Effector memory CD4-positive, alpha-beta T cell (primary cell): ENCODE data around the gene FCRL3.

Experiments used
- DNase-seq, 3 donors: peaks; one replicate each; pipeline ENCODE4 v3.0.0-alpha.2; 2020
- H3K27ac ChIP-seq: 2 replicates; pipeline ENCODE4 v1.7.0; 2013; ENCODE audit warnings: mild to moderate bottlenecking, low read length, moderate library complexity; ENCODE audit not compliant: insufficient read depth, poor library complexity, severe bottlenecking
- H3K27me3 ChIP-seq: replicated peaks from 2 replicates; pipeline ENCODE4 v1.7.0; 2013; ENCODE audit warnings: mild to moderate bottlenecking, low read length; ENCODE audit not compliant: insufficient read depth, control insufficient read depth, poor library complexity, severe bottlenecking
- H3K36me3 ChIP-seq: 2 replicates; pipeline ENCODE4 v1.7.0; 2013; ENCODE audit warnings: mild to moderate bottlenecking, low read length, moderate library complexity; ENCODE audit not compliant: control insufficient read depth, insufficient read depth
- H3K4me1 ChIP-seq: 2 replicates; pipeline ENCODE4 v1.7.0; 2013; ENCODE audit warnings: low read length, mild to moderate bottlenecking; ENCODE audit not compliant: control insufficient read depth, insufficient read depth, poor library complexity, severe bottlenecking
- H3K4me3 ChIP-seq: 2 replicates; pipeline ENCODE4 v1.7.0; 2013; ENCODE audit warnings: low read length, low read depth, mild to moderate bottlenecking; ENCODE audit not compliant: insufficient read depth, poor library complexity, severe bottlenecking
- H3K9me3 ChIP-seq: 2 replicates; pipeline ENCODE4 v1.7.0; 2013; ENCODE audit warnings: mild to moderate bottlenecking, low read length, moderate library complexity; ENCODE audit not compliant: control insufficient read depth

FCRL3 gene

GRCh38 chr1:157646144-157646543 lies 54.4 kb downstream of the FCRL3 start:
- H3K36me3 ChIP-seq = no peaks in the 10 kb centered on the region
- no peaks in the 10 kb centered on the region for H3K9me3 ChIP-seq
- H3K4me1 ChIP-seq = no peaks in the 10 kb centered on the region
- no peak for DNase-seq
- no peak overlapping the region for H3K4me3 ChIP-seq
- H3K27me3 ChIP-seq = no peaks in the 10 kb centered on the region
- H3K27ac ChIP-seq = no peak overlapping the region

GRCh38 chr1:157641177-157641576 lies 59.4 kb downstream of the FCRL3 start:
- H3K27ac ChIP-seq = no peak overlapping the region
- H3K27me3 ChIP-seq = no peaks in the 10 kb centered on the region
- DNase-seq = no peak
- no peak overlapping the region for H3K4me3 ChIP-seq
- no peaks in the 10 kb centered on the region for H3K9me3 ChIP-seq
- no peaks in the 10 kb centered on the region for H3K4me1 ChIP-seq
- no peaks in the 10 kb centered on the region for H3K36me3 ChIP-seq

GRCh38 chr1:157639800-157640199 lies 60.8 kb downstream of the FCRL3 start:
- Histone ChIP-seq H3K36me3 (no peaks in the 10 kb centered on the region), H3K4me3 (no peak overlapping the region), H3K27ac (no peak overlapping the region), H3K4me1 (no peaks in the 10 kb centered on the region), H3K9me3 (no peaks in the 10 kb centered on the region), H3K27me3 (no peaks in the 10 kb centered on the region)
- no peak for DNase-seq

- Histone ChIP-seq H3K27me3 (no peaks in the 10 kb centered on the region), H3K4me1 (no peaks in the 10 kb centered on the region), H3K9me3 (no peaks in the 10 kb centered on the region), H3K27ac (no peak overlapping the region), H3K36me3 (no peaks in the 10 kb centered on the region), H3K4me3 (no peak overlapping the region)
- DNase-seq = no peak
These were observed 71.8 kb downstream of the FCRL3 start for GRCh38 chr1:157628773-157629172.
